ENCODE measurements around the gene PAK4.

- TF ChIP-seq PHF8 (CRISPR knock-in tag; IDR thresholded peaks at IDR 0.05): no peak
- no peak for TF ChIP-seq ZNF672 (CRISPR knock-in tag; IDR thresholded peaks at IDR 0.05)
- TF ChIP-seq ZBTB26 (CRISPR knock-in tag; IDR thresholded peaks at IDR 0.05; ENCODE audit: borderline replicate concordance): no peak
- TF ChIP-seq ZNF761 (CRISPR knock-in tag; conservative IDR thresholded peaks at IDR 0.05): no peak
- no peak for TF ChIP-seq RAD21 (CRISPR knock-in tag; IDR thresholded peaks at IDR 0.05)
- no peak for TF ChIP-seq YY1 (IDR thresholded peaks at IDR 0.05; ENCODE audit: insufficient read depth, insufficient replicate concordance, low read depth, low read length)
- no peak for TF ChIP-seq KLF16 (CRISPR knock-in tag; IDR thresholded peaks at IDR 0.05)
- no peak for TF ChIP-seq HMG20A (CRISPR knock-in tag; IDR thresholded peaks at IDR 0.05; ENCODE audit: borderline replicate concordance)
- TF ChIP-seq CTCF (CRISPR knock-in tag; IDR thresholded peaks at IDR 0.05): no peak
- no peak for TF ChIP-seq TEAD2 (CRISPR knock-in tag; IDR thresholded peaks at IDR 0.05)
- no peak for TF ChIP-seq HOXA7 (CRISPR knock-in tag; IDR thresholded peaks at IDR 0.05)
Observed at GRCh38 chr19:39155741-39156140, 30.2 kb downstream of the PAK4 start.

Measured in HepG2 (cell line).